Neural cell (in vitro differentiated cells): ENCODE data around the gene CAPN15. TPM values are rescaled to one million over a fixed set of nuclear protein-coding genes. Genes with fewer than 3 reads are reported as not detected.
"Not testable (repeated sequence)": the region's sequence is repeated elsewhere in the genome, so short reads cannot be mapped to it uniquely, and the experiment has no call there.

Source experiments
- H2AFZ ChIP-seq: fragments of 200-600, 300-800 bp; sonication (generic), shearing (Covaris generic); 2 replicates; pipeline ENCODE4 v1.6.0; 2014; ENCODE audit warnings: low read depth, mild to moderate bottlenecking, antibody characterized with exemption, low read length, moderate library complexity
- H3F3A ChIP-seq: fragments of 200-600 bp; shearing (Covaris generic); 2 replicates; pipeline ENCODE4 v1.6.1; 2016; ENCODE audit warnings: mild to moderate bottlenecking, moderate library complexity, mixed read lengths, antibody characterized with exemption, low read length; ENCODE audit not compliant: insufficient read depth, poor library complexity, severe bottlenecking
- H3K27ac ChIP-seq: fragments of 200-600, 300-800 bp; sonication (generic), shearing (Covaris generic); 2 replicates; pipeline ENCODE4 v1.5.1; 2014; ENCODE audit warnings: mild to moderate bottlenecking, low read length, moderate library complexity
- H3K27me3 ChIP-seq: fragments of 300-800, 200-600 bp; sonication (generic), shearing (Covaris generic); 2 replicates; pipeline ENCODE4 v1.6.0; 2014; ENCODE audit warnings: mild to moderate bottlenecking, low read depth, low read length, moderate library complexity; ENCODE audit not compliant: insufficient read depth
- H3K36me3 ChIP-seq: fragments of 300-800, 200-600 bp; sonication (generic), shearing (Covaris generic); 2 replicates; pipeline ENCODE4 v1.5.1; 2014; ENCODE audit warnings: mild to moderate bottlenecking, antibody characterized with exemption, low read length, moderate library complexity; ENCODE audit not compliant: insufficient read depth
- H3K4me2 ChIP-seq: fragments of 300-800, 200-600 bp; sonication (generic), shearing (Covaris generic); 2 replicates; pipeline ENCODE4 v1.6.0; 2014; ENCODE audit warnings: mild to moderate bottlenecking, low read length
- H3K4me3 ChIP-seq: fragments of 300-800, 200-600 bp; sonication (generic), shearing (Covaris generic); 2 replicates; pipeline ENCODE4 v1.5.1; 2014; ENCODE audit warnings: mild to moderate bottlenecking, low read length, moderate library complexity
- H3K79me2 ChIP-seq: fragments of 200-600 bp; shearing (Covaris generic); replicated peaks from 2 replicates; pipeline ENCODE4 v1.6.0; 2014; ENCODE audit warnings: mild to moderate bottlenecking, low read length, moderate library complexity; ENCODE audit not compliant: insufficient read depth
- H3K9ac ChIP-seq: fragments of 300-800, 200-600 bp; sonication (generic), shearing (Covaris generic); 2 replicates; pipeline ENCODE4 v1.6.1; 2016; ENCODE audit warnings: mild to moderate bottlenecking, low read length, mixed read lengths
- H3K9me2 ChIP-seq: fragments of 200-600 bp; shearing (Covaris generic); 2 replicates; pipeline ENCODE4 v1.6.1; 2016; ENCODE audit warnings: mild to moderate bottlenecking, low read length, mixed read lengths; ENCODE audit not compliant: insufficient read depth
- H3K9me3 ChIP-seq: fragments of 200-600, 300-800 bp; sonication (generic), shearing (Covaris generic); 2 replicates; pipeline ENCODE4 v1.6.1; 2016; ENCODE audit warnings: mild to moderate bottlenecking, mixed run types, low read length, moderate library complexity, mixed read lengths
- H4K20me1 ChIP-seq: fragments of 200-600 bp; shearing (Covaris generic); 2 replicates; pipeline ENCODE4 v1.6.1; 2016; ENCODE audit warnings: mild to moderate bottlenecking, mixed run types; ENCODE audit not compliant: insufficient read depth
- CTCF ChIP-seq: fragments of 450-650 bp; IDR thresholded peaks from 2 replicates; pipeline ENCODE4 v1.5.1; 2014; ENCODE audit warnings: antibody characterized with exemption, mild to moderate bottlenecking, moderate library complexity; ENCODE audit not compliant: poor library complexity, severe bottlenecking
- EP300 ChIP-seq: fragments of 450-650 bp; conservative IDR thresholded peaks from 2 replicates; pipeline ENCODE4 v1.6.1; 2014; ENCODE audit warnings: antibody characterized with exemption, mild to moderate bottlenecking, moderate library complexity; ENCODE audit not compliant: poor library complexity, severe bottlenecking
- EZH2 ChIP-seq: fragments of 200-600, 300-800 bp; shearing (Covaris generic), sonication (generic); IDR thresholded peaks from 2 replicates; pipeline ENCODE4 v1.6.1; 2014; ENCODE audit warnings: antibody characterized with exemption, low read length, borderline replicate concordance, mild to moderate bottlenecking; ENCODE audit not compliant: insufficient read depth, poor library complexity, severe bottlenecking
- MXI1 ChIP-seq: fragments of 450-650 bp; conservative IDR thresholded peaks from 2 replicates; pipeline ENCODE4 v1.6.1; 2014; ENCODE audit warnings: antibody characterized with exemption, mild to moderate bottlenecking; ENCODE audit not compliant: poor library complexity, severe bottlenecking
- POLR2AphosphoS5 ChIP-seq: IDR thresholded peaks from 2 replicates; pipeline ENCODE4 v1.6.1; 2012
- RAD21 ChIP-seq: fragments of 450-650 bp; conservative IDR thresholded peaks from 2 replicates; pipeline ENCODE4 v1.6.1; 2014; ENCODE audit warnings: antibody characterized with exemption, mild to moderate bottlenecking, moderate library complexity
- REST ChIP-seq: IDR thresholded peaks from 2 replicates; pipeline ENCODE4 v1.6.1; 2012; ENCODE audit warnings: borderline replicate concordance
- SMC3 ChIP-seq: fragments of 450-650 bp; conservative IDR thresholded peaks from 2 replicates; pipeline ENCODE4 v1.6.1; 2014; ENCODE audit warnings: antibody characterized with exemption, mild to moderate bottlenecking, moderate library complexity; ENCODE audit not compliant: poor library complexity
- TAF1 ChIP-seq: IDR thresholded peaks from 2 replicates; pipeline ENCODE4 v1.6.1; 2012; ENCODE audit warnings: low read depth
- polyA plus RNA-seq: library from polyadenylated mRNA; depleted of rRNA; stranded (reverse); fragments of >200 nt; gene quantifications from 2 replicates; pipeline ENCODE4 v1.2.3, GENCODE V29; 2014

Gene CAPN15
- polyA plus RNA-seq, 1 donor from 2014 or later: 11.5 TPM

- Histone ChIP-seq H3K27me3 (no peaks in the 10 kb centered on the region), H3K36me3 (peaks cover 7% of the 10 kb centered on the region), H3K79me2 (peaks cover 20% of the 10 kb centered on the region), H2AFZ (no peak overlapping the region), H3K27ac (no peak overlapping the region), H3K4me3 (no peak overlapping the region), H4K20me1 (peaks cover 4% of the 10 kb centered on the region), H3K4me2 (no peak overlapping the region), H3K9me3 (no peaks in the 10 kb centered on the region), H3F3A (no peaks in the 10 kb centered on the region), H3K9me2 (no peaks in the 10 kb centered on the region), H3K9ac (no peak overlapping the region)
- TF ChIP-seq CTCF (no peak), RAD21 (no peak), EP300 (no peak), TAF1 (no peak), POLR2AphosphoS5 (no peak), SMC3 (no peak), EZH2 (no peak), MXI1 (no peak), REST (no peak)
These were observed 68.6 kb downstream of the CAPN15 start for GRCh38 chr16:595942-596735.

GRCh38 chr16:596736-597060 is 69.2 kb downstream of the CAPN15 start:
- no peaks in the 10 kb centered on the region for H3F3A ChIP-seq
- no peak overlapping the region for H3K4me2 ChIP-seq
- H2AFZ ChIP-seq: no peak overlapping the region
- no peak for TF ChIP-seq EP300
- TF ChIP-seq REST: no peak
- TF ChIP-seq EZH2: no peak
- TF ChIP-seq MXI1: no peak
- TF ChIP-seq POLR2AphosphoS5: no peak
- no peak for TF ChIP-seq SMC3
- TF ChIP-seq CTCF: no peak
- no peak for TF ChIP-seq TAF1
- TF ChIP-seq RAD21: no peak
- H3K36me3 ChIP-seq: peaks cover 7% of the 10 kb centered on the region
- no peaks in the 10 kb centered on the region for H3K9me3 ChIP-seq
- H3K9ac ChIP-seq: no peak overlapping the region
- H3K79me2 ChIP-seq: peaks cover 16% of the 10 kb centered on the region
- no peak overlapping the region for H3K4me3 ChIP-seq
- no peaks in the 10 kb centered on the region for H3K9me2 ChIP-seq
- H4K20me1 ChIP-seq: peaks cover 4% of the 10 kb centered on the region
- H3K27ac ChIP-seq: no peak overlapping the region
- H3K27me3 ChIP-seq: no peaks in the 10 kb centered on the region

- not testable (repeated sequence) for H3K4me2 ChIP-seq, H4K20me1 ChIP-seq, H3K79me2 ChIP-seq, H3F3A ChIP-seq, H3K27ac ChIP-seq, H3K27me3 ChIP-seq, H2AFZ ChIP-seq, H3K4me3 ChIP-seq, H3K9me3 ChIP-seq, H3K9me2 ChIP-seq, H3K36me3 ChIP-seq, H3K9ac ChIP-seq
These were observed 70.1 kb downstream of the CAPN15 start for GRCh38 chr16:597655-598054.
